Kidney glomerular epithelial cell (primary cell): Measurements from ENCODE around the gene ADARB2.

ENCODE experiments used
- DNase-seq: peaks from one replicate; lab custom pipeline; 2025; lab: John Stamatoyannopoulos, UW

The ADARB2 gene

DNA sequence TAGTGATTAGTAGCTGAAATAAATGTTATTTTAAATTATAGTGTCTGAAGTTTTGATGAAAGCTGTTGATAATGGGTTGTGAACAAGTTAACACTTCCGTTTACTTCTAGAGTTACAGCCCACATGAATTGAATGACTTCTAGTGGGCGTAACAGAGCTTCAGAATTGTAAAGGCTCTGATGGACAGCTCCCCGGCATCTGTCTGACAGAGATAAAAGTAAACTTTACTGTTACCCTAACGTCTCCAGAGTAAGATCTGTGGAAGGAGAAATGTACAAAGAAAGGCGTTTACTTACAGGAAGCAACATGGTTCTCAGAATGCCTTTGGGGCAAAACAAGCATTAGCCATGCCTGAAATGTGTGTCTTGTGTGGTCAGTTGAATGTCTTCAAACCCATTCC, 124.4 kb downstream of the ADARB2 start:
- no peak for DNase-seq

DNA sequence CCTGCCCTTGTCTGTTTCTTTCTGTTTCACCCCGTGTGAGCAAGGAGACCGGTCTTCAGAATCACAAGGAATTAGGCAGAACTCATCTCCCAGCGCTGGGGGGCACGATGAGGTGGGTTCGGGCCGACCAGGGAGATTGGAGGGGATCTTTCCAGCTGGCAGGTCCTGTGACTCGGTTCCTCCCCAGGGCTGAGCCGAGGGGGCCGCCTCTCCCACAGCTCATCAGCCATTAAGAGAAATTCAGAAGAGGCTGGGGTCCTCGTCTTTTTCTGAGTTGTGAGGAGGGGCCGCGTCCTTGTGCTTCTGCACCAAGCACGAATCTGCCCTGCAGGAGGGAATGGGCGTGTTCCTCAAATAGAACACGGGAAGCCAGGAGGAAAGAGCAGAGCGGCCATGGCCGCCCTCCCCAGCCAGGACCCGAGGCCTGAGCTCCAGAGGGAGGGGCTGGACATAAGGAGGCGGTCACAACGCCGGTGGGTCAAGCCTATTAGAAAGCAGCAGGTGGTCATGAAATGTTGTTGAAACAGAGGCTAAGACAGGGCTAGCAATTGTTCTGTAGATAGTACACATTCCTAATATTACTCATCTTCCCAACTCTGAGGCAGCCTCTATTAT, 125.3 kb downstream of the ADARB2 start:
- DNase-seq: no peak

GRCh38 chr10:1610986-1611770, 126.1 kb downstream of the ADARB2 start:
- DNase-seq: no peak

DNA sequence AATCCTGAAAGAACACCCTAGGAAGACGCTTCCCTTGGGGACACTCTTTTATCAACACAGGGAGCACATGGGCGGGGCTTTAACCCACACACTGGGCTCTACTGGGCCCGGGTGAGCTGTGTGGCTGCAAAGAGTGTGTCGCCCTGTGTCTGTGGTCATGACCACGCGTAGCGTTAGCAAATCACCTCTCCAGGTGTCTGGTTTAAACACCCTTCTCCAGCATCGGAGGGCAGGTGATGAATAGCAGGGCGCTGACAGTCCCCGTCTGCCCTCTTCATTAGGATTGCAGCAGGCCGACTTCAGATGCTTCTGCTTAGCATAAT, 127.7 kb downstream of the ADARB2 start:
- no peak for DNase-seq

- DNase-seq: no peak
Observed at GRCh38 chr10:1608851-1609647, 128.3 kb downstream of the ADARB2 start.

DNA sequence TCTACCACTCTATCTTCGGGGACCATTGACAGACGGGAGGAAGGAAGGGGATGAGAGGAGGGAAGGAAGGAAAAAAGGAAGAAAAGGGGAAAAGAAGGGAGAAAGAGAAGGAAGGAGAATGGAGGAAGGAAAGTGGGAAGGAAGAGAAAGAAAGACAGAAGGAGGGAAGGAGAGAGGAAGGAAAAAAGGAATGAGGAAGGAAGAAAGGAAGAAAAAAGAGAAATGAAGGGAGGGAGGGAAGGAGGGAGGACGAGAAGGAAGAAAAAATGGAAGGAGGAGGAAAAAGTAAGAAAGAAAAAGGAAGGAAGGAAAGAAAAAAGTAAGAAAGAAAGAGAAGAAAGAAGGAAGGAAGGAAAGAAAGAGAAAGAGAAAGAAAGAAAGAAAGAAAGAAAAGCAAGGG, 128.9 kb downstream of the ADARB2 start:
- DNase-seq: no peak

DNA sequence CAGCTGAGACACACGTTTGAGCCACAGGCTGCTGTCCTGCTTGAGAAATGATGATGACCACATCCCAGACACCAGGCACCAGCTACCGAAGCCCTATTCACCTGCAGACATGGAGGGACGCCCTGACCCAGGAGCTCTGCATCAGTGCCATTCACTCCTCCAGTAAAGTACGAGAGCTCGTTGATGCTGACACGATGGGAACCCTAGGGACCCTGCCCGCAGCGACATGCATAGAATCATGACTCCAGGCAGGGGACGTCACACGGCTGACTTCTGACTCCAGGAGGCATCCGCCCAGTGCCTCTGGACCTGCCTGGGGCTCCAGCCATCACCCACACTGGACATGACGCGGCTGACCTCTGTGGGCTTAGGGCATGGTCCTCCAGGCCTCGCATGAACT, 129.9 kb downstream of the ADARB2 start:
- DNase-seq: no peak

- no peak for DNase-seq
Observed at GRCh38 chr10:1605999-1606940, 131.1 kb downstream of the ADARB2 start.

GRCh38 chr10:1605121-1605520, 132.2 kb downstream of the ADARB2 start:
- DNase-seq: no peak

DNA sequence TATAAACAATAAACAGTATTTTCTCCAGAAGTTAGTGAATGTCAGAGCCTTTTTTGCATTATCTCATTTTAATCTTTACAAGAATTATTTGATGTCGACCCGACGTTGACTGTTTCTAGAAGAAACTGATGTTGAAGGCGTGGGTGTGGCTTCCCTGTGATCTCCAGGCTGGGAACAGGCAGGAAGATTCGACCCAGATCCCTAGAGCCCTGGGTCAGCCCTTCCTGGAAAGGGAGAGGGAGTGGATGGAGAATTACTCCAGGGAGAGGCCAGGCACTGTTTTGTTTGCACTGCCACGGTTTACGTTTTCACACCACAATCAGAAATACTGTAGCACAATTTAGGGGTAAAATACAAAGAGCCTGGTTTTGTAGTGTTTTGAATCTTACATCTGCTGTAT, 133.1 kb downstream of the ADARB2 start:
- DNase-seq: no peak

- DNase-seq: no peak
Observed at GRCh38 chr10:1603181-1603580, 134.1 kb downstream of the ADARB2 start.

DNA sequence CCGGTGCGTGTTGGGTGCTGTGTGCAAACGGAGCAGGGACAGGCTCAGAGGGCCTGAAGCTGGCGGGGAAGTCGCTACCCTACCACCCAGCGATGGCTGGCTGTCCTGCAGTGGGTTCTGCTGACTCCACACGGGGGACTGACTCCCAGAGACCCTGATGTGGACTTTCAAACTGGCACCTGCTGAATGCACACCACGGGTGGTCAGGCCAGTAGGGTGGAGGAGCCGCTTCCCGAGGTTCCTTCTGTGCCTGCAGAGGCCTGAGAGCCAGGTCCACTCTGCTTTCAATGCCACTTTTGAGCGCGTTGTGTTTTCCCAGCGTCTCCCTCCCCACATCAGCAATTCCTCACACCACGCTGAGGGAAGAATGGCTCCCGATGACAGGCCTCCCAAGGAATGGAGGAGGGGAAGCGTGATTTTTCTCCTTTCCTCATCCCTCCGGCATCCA, 135.3 kb downstream of the ADARB2 start:
- no peak for DNase-seq

DNA sequence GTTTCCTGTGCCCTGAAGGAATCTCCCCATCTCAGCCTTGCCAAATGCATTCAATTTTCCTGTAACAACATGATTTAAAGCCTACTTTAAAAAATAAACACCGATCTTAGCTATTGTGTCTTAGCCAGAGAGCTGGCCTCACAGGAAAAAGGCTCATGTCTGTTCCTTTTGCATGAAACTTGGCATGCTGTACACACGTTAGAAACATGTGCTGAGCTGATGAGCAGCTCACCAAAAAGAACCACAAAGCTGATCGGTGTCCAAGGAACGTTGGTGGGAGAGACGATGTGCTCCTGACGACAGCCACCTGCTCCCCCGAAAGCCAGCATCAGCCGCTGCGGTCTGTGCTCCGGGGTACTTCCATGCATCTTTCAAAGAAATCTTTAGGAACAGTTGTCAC, 135.9 kb downstream of the ADARB2 start:
- no peak for DNase-seq

- DNase-seq: no peak
Observed at GRCh38 chr10:1600861-1601260, 136.5 kb downstream of the ADARB2 start.

DNA sequence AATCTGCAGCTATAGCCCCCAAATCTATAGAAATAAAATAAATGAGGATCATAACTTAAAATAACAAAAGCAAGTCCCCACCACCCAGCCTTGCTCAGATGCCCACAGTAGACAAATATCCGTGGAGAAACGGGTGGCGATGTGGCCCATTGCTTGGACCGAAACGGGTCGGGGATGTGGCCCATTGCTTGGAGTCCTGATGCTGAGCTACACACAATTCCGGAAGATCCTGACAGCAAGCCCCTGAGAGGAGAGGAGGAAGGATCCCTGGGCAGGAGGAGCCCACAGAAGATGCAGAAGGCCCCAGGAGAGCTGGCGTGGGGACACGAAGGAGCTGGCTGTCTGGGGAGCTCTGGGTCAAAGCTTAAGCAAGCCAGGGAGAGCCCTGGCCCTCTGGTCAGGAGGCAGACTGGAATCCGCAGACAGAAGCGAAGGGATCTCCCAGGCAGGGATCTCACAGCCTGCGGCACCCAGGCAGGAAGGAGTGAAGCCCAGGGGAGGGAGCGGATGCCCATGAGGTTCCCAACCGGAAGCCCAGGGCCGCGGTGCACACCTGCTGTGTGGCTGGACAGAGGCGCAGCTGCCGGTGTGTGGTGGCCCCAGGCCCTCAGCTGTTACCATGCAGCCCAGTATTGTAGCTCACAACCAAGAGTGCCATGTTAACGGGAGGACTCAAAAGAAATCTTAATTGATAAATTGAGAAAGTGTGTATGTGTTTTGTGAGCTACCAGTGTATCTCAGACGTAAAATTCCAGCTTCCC, 138.8 kb downstream of the ADARB2 start:
- DNase-seq: no peak

GRCh38 chr10:1597370-1598146, 139.8 kb downstream of the ADARB2 start:
- no peak for DNase-seq

GRCh38 chr10:1596482-1597099, 140.7 kb downstream of the ADARB2 start:
- DNase-seq: no peak

- no peak for DNase-seq
Observed at GRCh38 chr10:1595726-1596125, 141.6 kb downstream of the ADARB2 start.

DNA sequence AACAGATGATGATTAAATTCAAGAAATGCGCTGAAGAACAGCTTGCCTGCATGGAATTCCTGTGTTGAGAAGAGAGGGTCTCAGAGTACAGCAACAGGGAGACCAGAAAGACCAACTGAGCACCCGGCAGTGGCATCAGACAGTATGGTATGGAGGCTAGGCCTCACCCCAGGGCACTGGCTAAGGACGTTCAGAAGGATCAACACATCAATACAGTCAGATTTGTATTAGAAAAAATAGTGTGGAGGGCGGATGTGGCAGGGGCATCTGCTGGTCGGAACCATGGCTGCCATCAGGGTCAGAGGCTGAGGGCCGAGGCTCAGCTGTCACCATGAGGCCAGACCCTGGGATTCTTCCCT, 142.1 kb downstream of the ADARB2 start:
- DNase-seq: no peak
